Measurements from ENCODE around the gene ITGA5. TPM values are rescaled to one million over a fixed set of nuclear protein-coding genes. Genes with fewer than 3 reads are reported as not detected.

Gene ITGA5
- total and polyA plus RNA-seq, 9 of the 15 experiments (the other 6 are each of a cell fraction or from before 2014, with no cell fraction given): 9.1 to 82.1 (median 47.4) TPM

DNA sequence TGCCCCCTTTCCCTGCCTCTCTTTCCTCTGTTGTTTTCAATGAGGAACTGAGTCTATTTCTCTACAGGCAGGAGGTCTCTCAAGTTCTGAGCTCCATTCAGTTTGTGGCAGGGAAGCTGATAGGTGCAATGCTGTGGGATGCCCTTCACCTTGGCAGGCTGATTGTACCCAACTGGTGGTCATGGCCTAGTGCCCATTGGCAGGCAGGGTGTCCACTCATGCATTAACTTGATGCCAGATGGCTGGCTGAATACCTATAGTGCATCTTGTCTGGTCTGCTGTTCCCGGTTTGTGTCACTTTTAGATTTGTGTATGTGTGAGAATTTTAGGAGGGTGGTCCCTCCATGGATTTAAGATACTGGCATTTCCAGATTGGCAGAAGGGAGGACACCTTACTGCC lies 20.0 kb upstream of the ITGA5 start:
- BruUV-seq (replicated peaks): no TSS peak
- intact Hi-C loops (cut with micrococcal nuclease) (loop anchor here (1.0 to 5.0 kb wide), 4 partner anchors 40 to 217 kb away; no protein-coding TSS in a partner anchor), in situ Hi-C loops (cut with MboI) (no loop called here)
- FAIRE-seq: no peak
- no peaks in the 10 kb centered on the region for H3K9me1 ChIP-seq (ENCODE audit: control insufficient read depth, insufficient read depth, low read length)
- H3K27ac ChIP-seq (ENCODE audit: extremely low read depth, low read depth, low read length): peak overlapping the region; percentile 35; the same call in 1 of the 3 replicates
- peak overlapping the region; percentile 93 for H2AFZ ChIP-seq (ENCODE audit: low read depth, low read length)
- no peaks in the 10 kb centered on the region for H3K27me3 ChIP-seq (ENCODE audit: control insufficient read depth in 2 of 2, insufficient read depth in 2 of 2, low read length in 2 of 2)
- H3K4me1 ChIP-seq (replicated peaks in 1 of 2; ENCODE audit: control insufficient read depth in 2 of 2, insufficient read depth in 2 of 2, low read length in 2 of 2): peaks cover 0 to 13% of the 10 kb centered on the region in 2 experiments; a peak in 3 of 5 replicates
- H3K4me2 ChIP-seq (ENCODE audit: insufficient read depth, low read length): peak overlapping the region; percentile 51; the same call in 1 of the 2 replicates
- TF ChIP-seq ZNF586 (CRISPR knock-in tag; conservative IDR thresholded peaks at IDR 0.05): no peak
- ATAC-seq: peak; percentile 10; the same call in 2 of the 3 replicates
- WGBS (ENCODE audit: insufficient coverage, low coverage, missing lambda C conversion rate): 80% methylated on average over 1 of the region's 1 CpG
- H3K79me2 ChIP-seq (ENCODE audit: control insufficient read depth, insufficient read depth, low read length): no peaks in the 10 kb centered on the region
- no peaks in the 10 kb centered on the region for H3K9me3 ChIP-seq (replicated peaks; ENCODE audit: control insufficient read depth, insufficient read depth, low read depth, low read length)
- H3K4me3 ChIP-seq: no peak overlapping the region
- DNase-seq (ENCODE audit: extremely low read depth in 1 of 4, low spot score in 3 of 4): no peak
- H3K36me3 ChIP-seq (ENCODE audit: control insufficient read depth, insufficient read depth, low read length): no peaks in the 10 kb centered on the region
- H3K9ac ChIP-seq (ENCODE audit: insufficient read depth in 1 of 2, low read depth in 2 of 2, low read length in 2 of 2): 0 out of 4 replicates have a peak overlapping the region, but pooled peaks of 1 of the 2 experiments have one; percentile 7
- CTCF ChIA-PET (ENCODE audit: low intra/inter-chr PET ratio): interaction anchor here (1.0 to 2.9 kb wide), 7 partner anchors 35 to 88 kb away, joined by 3 to 58 read pairs (median 5); no protein-coding TSS in a partner anchor
- POLR2A ChIA-PET: interaction anchor here (0.6 to 3.7 kb wide), 12 partner anchors 9 to 378 kb away, joined by 3 to 16 read pairs (median 6); partner anchors contain the start of gene COPZ1
- no peaks in the 10 kb centered on the region for H4K20me1 ChIP-seq (replicated peaks; ENCODE audit: control insufficient read depth, insufficient read depth, low read length)

DNA sequence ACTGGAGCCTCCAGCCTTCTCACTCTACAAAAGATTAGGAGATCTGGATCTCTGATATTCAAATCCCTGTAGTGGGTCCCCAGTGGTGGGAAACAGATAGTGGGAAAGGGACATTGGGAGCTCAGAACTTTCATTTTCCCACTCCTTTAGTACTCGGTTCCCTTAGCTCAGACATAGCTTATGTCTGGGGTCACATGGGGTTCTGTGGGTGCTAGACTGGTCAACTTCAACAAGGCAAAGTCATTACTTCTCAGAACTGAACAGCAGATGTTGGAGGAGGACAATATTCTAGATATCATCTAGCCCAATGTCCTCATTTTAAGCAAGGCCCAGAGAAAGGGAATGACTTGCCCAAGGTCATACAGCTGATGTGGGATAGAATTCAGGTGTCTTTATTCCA lies 19.5 kb upstream of the ITGA5 start:
- ChIA-PET POLR2A (interaction anchor here (0.6 to 3.7 kb wide), 9 partner anchors 11 to 377 kb away, joined by 3 to 16 read pairs (median 7); no protein-coding TSS in a partner anchor), CTCF (ENCODE audit: low intra/inter-chr PET ratio) (interaction anchor here (1.0 to 2.9 kb wide), 5 partner anchors 34 to 88 kb away, joined by 3 to 58 read pairs (median 4); no protein-coding TSS in a partner anchor)
- H3K4me1 ChIP-seq (replicated peaks in 1 of 2; ENCODE audit: control insufficient read depth in 2 of 2, insufficient read depth in 2 of 2, low read length in 2 of 2): peaks cover 0 to 14% of the 10 kb centered on the region in 2 experiments; a peak in 3 of 5 replicates
- no peaks in the 10 kb centered on the region for H3K79me2 ChIP-seq (ENCODE audit: control insufficient read depth, insufficient read depth, low read length)
- no peak overlapping the region for H2AFZ ChIP-seq (ENCODE audit: low read depth, low read length)
- no peaks in the 10 kb centered on the region for H4K20me1 ChIP-seq (replicated peaks; ENCODE audit: control insufficient read depth, insufficient read depth, low read length)
- 7% methylated on average over 1 of the region's 1 CpG for WGBS (ENCODE audit: insufficient coverage, low coverage, missing lambda C conversion rate)
- no peak overlapping the region for H3K4me3 ChIP-seq
- DNase-seq (ENCODE audit: extremely low read depth in 1 of 4, low spot score in 3 of 4) (no peak), FAIRE-seq (no peak), ATAC-seq (no peak)
- H3K9me1 ChIP-seq (ENCODE audit: control insufficient read depth, insufficient read depth, low read length): no peaks in the 10 kb centered on the region
- no peak for TF ChIP-seq NCOA2 (IDR thresholded peaks at IDR 0.05; ENCODE audit: partially characterized antibody in 2 of 2)
- peak; percentile 57 for TF ChIP-seq ESRRA (IDR thresholded peaks at IDR 0.05; ENCODE audit: borderline replicate concordance, low read depth)
- 0 out of 2 replicates have a peak, but pooled peaks have one; percentile 57 for TF ChIP-seq ZNF75A (CRISPR knock-in tag; IDR thresholded peaks at IDR 0.05)
- H3K4me2 ChIP-seq (ENCODE audit: insufficient read depth, low read length): no peak overlapping the region
- H3K9ac ChIP-seq (ENCODE audit: insufficient read depth in 1 of 2, low read depth in 2 of 2, low read length in 2 of 2): no peak overlapping the region
- no TSS peak for BruUV-seq (replicated peaks)
- intact Hi-C loops (cut with micrococcal nuclease): loop anchor here (5.0 kb wide), 1 partner anchor 216 kb away; no protein-coding TSS in a partner anchor
- H3K9me3 ChIP-seq (replicated peaks; ENCODE audit: control insufficient read depth, insufficient read depth, low read depth, low read length): no peaks in the 10 kb centered on the region
- no peaks in the 10 kb centered on the region for H3K36me3 ChIP-seq (ENCODE audit: control insufficient read depth, insufficient read depth, low read length)
- in situ Hi-C loops (cut with MboI): no loop called here
- no peak overlapping the region for H3K27ac ChIP-seq (ENCODE audit: extremely low read depth, low read depth, low read length)
- no peaks in the 10 kb centered on the region for H3K27me3 ChIP-seq (ENCODE audit: control insufficient read depth in 2 of 2, insufficient read depth in 2 of 2, low read length in 2 of 2)
